OCI-M2 (cell line): ENCODE data around the gene CSTF1.

Source experiments
- DNase-seq: peaks from one replicate; lab custom pipeline; 2025; ENCODE audit not compliant: unreplicated experiment; lab: John Stamatoyannopoulos, UW

The CSTF1 gene

DNA sequence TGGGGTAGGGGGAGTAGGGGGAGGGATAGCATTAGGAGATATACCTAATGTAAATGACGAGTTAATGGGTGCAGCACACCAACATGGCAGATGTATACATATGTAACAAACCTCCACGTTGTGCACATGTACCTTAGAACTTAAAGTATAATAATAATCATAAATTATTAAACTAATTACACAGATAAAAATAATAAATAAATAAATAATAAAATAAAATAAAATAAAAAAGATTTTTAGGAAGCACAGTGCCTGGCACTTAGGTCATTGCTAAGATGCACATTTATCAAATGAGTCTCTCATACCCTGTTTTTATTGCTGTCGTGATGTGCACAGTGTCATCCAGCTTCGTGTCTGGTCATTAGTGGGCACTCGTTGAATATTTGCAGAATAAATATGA lies 57.0 kb downstream of the CSTF1 start:
- no peak for DNase-seq

GRCh38 chr20:56451056-56451765 lies 58.8 kb downstream of the CSTF1 start:
- DNase-seq, result no peak

DNA sequence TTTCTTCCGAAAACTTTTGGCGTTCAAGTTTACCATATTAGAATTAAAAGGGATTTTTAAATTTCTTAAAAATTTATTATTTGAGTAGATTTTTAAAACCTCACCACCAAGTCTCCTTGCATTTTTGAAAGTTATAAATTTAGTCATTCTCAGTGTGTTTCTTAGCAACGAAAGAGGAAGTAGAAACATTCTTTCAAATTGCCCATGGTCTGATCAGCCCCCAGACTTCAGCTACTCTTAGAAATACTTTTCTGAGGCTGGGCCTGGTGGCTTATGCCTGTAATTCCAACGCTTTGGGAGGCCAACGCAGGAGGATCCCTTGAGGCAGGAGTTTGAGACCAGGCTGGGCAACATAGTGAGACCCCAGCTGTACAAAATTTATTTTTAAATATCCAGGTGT lies 60.9 kb downstream of the CSTF1 start:
- DNase-seq, result no peak

DNA sequence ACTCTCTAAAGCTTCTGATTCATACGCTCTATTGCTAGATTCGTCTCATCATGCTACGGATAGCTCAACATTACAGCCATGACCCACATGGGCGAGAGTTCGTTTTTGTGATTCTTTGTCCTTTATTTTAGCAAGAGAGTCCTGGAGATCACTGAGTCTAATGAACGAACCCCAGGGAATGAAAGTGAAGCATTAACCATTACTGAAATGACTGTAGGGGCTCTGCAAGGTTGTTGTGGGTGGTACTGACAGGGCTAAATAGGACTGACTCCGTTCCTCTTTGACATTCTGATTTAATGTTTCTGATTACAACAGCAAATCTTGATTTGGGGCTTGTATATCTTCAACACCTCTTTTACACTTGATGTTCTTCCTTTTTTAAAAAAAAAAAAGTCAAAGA lies 62.3 kb downstream of the CSTF1 start:
- DNase-seq, result no peak
